Measurements from ENCODE around the gene USP10.

Gene USP10

GRCh38 chr16:84778720-84779119 lies 78.9 kb downstream of the USP10 start (continued):
- TF ChIP-seq PATZ1 (CRISPR knock-in tag; IDR thresholded peaks at IDR 0.05; ENCODE audit: borderline replicate concordance) (no peak), ZFP30 (CRISPR knock-in tag; IDR thresholded peaks at IDR 0.05) (no peak), BACH2 (CRISPR knock-in tag; IDR thresholded peaks at IDR 0.05; ENCODE audit: borderline replicate concordance) (no peak), ESRRG (CRISPR knock-in tag; IDR thresholded peaks at IDR 0.05) (no peak), ZNF565 (CRISPR knock-in tag; conservative IDR thresholded peaks at IDR 0.05; ENCODE audit: low read depth) (no peak)

- TF ChIP-seq ZFP30 (CRISPR knock-in tag; IDR thresholded peaks at IDR 0.05), result no peak
- no peak for TF ChIP-seq RARB (CRISPR knock-in tag; IDR thresholded peaks at IDR 0.05)
- TF ChIP-seq PATZ1 (CRISPR knock-in tag; IDR thresholded peaks at IDR 0.05; ENCODE audit: borderline replicate concordance), result no peak
- no peak for TF ChIP-seq TCF4 (CRISPR knock-in tag; IDR thresholded peaks at IDR 0.05; ENCODE audit: borderline replicate concordance)
- no peak for TF ChIP-seq ISL1 (CRISPR knock-in tag; IDR thresholded peaks at IDR 0.05)
- no peak for TF ChIP-seq TOX (CRISPR knock-in tag; IDR thresholded peaks at IDR 0.05; ENCODE audit: borderline replicate concordance)
- no peak for TF ChIP-seq GLIS3 (CRISPR knock-in tag; IDR thresholded peaks at IDR 0.05)
- TF ChIP-seq PPARA (CRISPR knock-in tag; IDR thresholded peaks at IDR 0.05; ENCODE audit: borderline replicate concordance), result no peak
- TF ChIP-seq ZNF70 (CRISPR knock-in tag; IDR thresholded peaks at IDR 0.05), result no peak
- TF ChIP-seq SNAI2 (CRISPR knock-in tag; IDR thresholded peaks at IDR 0.05), result no peak
- no peak for TF ChIP-seq CSRNP3 (CRISPR knock-in tag; IDR thresholded peaks at IDR 0.05)
- no peak for TF ChIP-seq ARNTL (CRISPR knock-in tag; IDR thresholded peaks at IDR 0.05; ENCODE audit: borderline replicate concordance, low read depth)
- no peak for TF ChIP-seq ZNF565 (CRISPR knock-in tag; conservative IDR thresholded peaks at IDR 0.05; ENCODE audit: low read depth)
- TF ChIP-seq TSHZ2 (CRISPR knock-in tag; IDR thresholded peaks at IDR 0.05), result no peak
- no peak for TF ChIP-seq ZFP3 (CRISPR knock-in tag; IDR thresholded peaks at IDR 0.05)
- no peak for TF ChIP-seq ZNF8 (CRISPR knock-in tag; IDR thresholded peaks at IDR 0.05)
- ATAC-seq, result no peak
These were observed 80.3 kb downstream of the USP10 start for GRCh38 chr16:84780063-84780462.

- no peak for ATAC-seq
- TF ChIP-seq TSHZ2 (CRISPR knock-in tag; IDR thresholded peaks at IDR 0.05), result no peak
- TF ChIP-seq POU6F1 (CRISPR knock-in tag; IDR thresholded peaks at IDR 0.05; ENCODE audit: borderline replicate concordance, low read depth), result no peak
- TF ChIP-seq TCF4 (CRISPR knock-in tag; IDR thresholded peaks at IDR 0.05; ENCODE audit: borderline replicate concordance), result no peak
- no peak for TF ChIP-seq ZC3H10 (CRISPR knock-in tag; IDR thresholded peaks at IDR 0.05)
- no peak for TF ChIP-seq RARB (CRISPR knock-in tag; IDR thresholded peaks at IDR 0.05)
- no peak for TF ChIP-seq ZNF565 (CRISPR knock-in tag; conservative IDR thresholded peaks at IDR 0.05; ENCODE audit: low read depth)
- no peak for TF ChIP-seq BACH2 (CRISPR knock-in tag; IDR thresholded peaks at IDR 0.05; ENCODE audit: borderline replicate concordance)
- TF ChIP-seq ARNTL (CRISPR knock-in tag; IDR thresholded peaks at IDR 0.05; ENCODE audit: borderline replicate concordance, low read depth), result no peak
- TF ChIP-seq SNAI2 (CRISPR knock-in tag; IDR thresholded peaks at IDR 0.05), result no peak
- TF ChIP-seq ESRRG (CRISPR knock-in tag; IDR thresholded peaks at IDR 0.05), result no peak
These were observed 81.0 kb downstream of the USP10 start for GRCh38 chr16:84780544-84781376.

Measured in SK-N-SH treated with all-trans-retinoic acid at 6 μM for 48 hours (cell line).